Measurements from ENCODE around the gene TOB1. TPM values are rescaled to one million over a fixed set of nuclear protein-coding genes. Genes with fewer than 3 reads are reported as not detected.

The TOB1 gene
- total and polyA plus RNA-seq, 2 experiments from 2014 or later, result 29.9 to 35.4 TPM

DNA sequence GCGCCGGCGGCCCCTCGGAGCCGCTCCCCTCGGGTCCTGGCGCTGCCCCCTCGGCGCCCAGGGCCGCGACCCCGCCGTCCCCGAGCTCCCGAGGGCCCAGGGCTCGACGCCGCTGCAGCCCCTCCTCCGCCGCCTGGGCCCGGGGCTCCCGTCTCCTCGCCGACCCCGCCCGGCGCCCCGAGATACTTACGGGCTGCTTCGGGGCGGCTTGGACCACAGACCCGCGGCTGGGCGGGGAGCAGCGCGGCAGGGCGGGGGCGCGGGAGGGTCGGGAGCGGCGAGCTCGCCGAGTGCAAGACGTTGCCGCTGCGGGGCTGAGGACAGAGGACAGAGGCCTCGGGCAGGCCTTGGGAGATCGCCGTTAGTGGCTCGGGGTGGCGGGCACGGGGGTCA lies 290 bp downstream of the TOB1 start:
- Histone ChIP-seq H3K9me3 (ENCODE audit: low read depth) (no peaks in the 10 kb centered on the region), H3K36me3 (peaks cover 19% of the 10 kb centered on the region), H3K27ac (peak overlapping the region; percentile 97), H3K27me3 (no peaks in the 10 kb centered on the region), H3K4me3 (peak overlapping the region; percentile 97), H3K4me1 (ENCODE audit: low read depth) (peaks cover 27% of the 10 kb centered on the region)
- TF ChIP-seq, protein P1, sequence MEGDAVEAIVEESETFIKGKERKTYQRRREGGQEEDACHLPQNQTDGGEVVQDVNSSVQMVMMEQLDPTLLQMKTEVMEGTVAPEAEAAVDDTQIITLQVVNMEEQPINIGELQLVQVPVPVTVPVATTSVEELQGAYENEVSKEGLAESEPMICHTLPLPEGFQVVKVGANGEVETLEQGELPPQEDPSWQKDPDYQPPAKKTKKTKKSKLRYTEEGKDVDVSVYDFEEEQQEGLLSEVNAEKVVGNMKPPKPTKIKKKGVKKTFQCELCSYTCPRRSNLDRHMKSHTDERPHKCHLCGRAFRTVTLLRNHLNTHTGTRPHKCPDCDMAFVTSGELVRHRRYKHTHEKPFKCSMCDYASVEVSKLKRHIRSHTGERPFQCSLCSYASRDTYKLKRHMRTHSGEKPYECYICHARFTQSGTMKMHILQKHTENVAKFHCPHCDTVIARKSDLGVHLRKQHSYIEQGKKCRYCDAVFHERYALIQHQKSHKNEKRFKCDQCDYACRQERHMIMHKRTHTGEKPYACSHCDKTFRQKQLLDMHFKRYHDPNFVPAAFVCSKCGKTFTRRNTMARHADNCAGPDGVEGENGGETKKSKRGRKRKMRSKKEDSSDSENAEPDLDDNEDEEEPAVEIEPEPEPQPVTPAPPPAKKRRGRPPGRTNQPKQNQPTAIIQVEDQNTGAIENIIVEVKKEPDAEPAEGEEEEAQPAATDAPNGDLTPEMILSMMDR (IDR thresholded peaks at IDR 0.05; ENCODE audit: low read depth, low read length), result no peak
- DNase-seq (ENCODE audit: low read depth in 1 of 2, low spot score in 1 of 2), result no peak

DNA sequence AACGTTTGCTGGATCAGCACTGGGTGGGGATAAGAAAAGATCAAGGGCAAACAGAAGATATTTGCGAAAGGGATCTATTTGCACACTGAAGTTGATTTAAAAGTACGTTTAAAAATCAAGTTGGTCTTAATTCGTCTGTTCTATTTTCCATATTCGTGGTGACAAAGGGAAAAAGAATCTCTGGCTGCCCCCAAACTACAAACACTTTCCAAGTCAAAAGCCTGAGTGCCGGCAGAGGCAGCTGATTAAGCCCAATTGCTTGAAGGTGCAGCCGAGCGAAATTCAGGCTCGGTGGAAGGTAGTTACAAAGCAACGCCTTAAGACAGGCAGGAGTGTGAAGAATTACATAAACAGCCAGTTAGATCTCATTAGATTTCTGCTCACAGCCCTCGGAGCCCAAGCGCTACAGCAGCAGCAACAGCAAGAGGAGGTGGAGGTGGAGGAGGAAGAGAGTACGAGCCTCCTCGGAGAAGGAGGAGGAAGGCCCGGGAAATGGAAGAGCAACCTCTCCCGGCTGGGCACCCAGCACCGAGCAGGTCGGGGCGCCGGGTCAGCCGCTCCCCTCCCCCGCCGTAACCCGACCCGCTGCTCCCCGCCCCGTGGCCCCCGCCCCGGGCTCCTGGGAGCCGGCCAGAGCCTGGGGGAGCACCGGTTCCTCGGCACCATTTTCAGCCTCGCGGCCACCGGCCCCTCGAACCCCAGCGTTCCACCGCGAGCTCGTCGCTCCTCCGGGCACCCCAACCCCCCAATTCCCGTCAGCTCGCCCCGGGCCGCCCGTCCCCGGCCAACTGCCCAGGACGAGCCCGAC lies 890 bp downstream of the TOB1 start:
- Histone ChIP-seq H3K36me3 (peaks cover 19% of the 10 kb centered on the region), H3K4me1 (ENCODE audit: low read depth) (peaks cover 27% of the 10 kb centered on the region), H3K4me3 (peak overlapping the region; percentile 97), H3K27ac (peak overlapping the region; percentile 97), H3K9me3 (ENCODE audit: low read depth) (no peaks in the 10 kb centered on the region), H3K27me3 (no peaks in the 10 kb centered on the region)
- TF ChIP-seq, protein P1 (IDR thresholded peaks at IDR 0.05; ENCODE audit: low read depth, low read length), result no peak
- peak; percentile 54 to 66 for DNase-seq (ENCODE audit: low read depth in 1 of 2, low spot score in 1 of 2)

DNA sequence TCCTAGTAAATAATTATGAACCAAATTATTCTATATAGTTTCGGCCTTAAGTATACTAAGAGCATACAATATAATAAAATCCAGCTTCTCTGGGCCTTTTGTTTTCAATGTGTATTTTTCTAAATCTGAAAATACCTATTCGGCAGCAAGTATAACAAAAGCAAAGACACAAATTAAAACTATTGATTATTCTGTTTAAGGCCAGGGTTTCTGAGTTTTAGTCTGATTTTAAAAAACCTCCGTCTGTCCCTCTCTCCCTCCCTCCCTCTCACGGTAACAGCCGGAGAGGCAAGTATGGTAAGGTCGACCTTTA lies 1.5 kb downstream of the TOB1 start:
- no peak for DNase-seq (ENCODE audit: low read depth in 1 of 2, low spot score in 1 of 2)
- peak overlapping the region; percentile 97 for H3K27ac ChIP-seq

DNA sequence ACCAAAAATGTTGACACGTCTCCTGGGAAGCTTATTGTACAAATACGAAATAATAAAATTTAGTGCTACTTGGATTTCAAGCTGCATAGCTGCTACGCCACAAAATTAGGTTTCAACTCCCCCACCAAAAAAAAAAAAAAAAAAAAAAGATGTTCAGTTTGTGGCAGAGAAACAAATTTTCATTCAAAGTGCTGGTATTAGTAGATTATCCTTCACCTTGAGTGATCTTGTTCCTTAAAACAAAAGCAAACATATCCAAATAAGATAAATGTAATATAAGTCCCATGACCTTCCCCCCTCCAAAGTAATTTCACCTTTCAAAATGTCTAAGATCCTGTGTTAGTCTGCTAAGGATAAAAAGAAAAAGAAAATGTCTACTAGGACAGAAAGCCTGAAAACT lies 2.2 kb downstream of the TOB1 start:
- Histone ChIP-seq H3K4me1 (ENCODE audit: low read depth) (peaks cover 27% of the 10 kb centered on the region), H3K36me3 (peaks cover 19% of the 10 kb centered on the region), H3K4me3 (peak overlapping the region; percentile 97), H3K9me3 (ENCODE audit: low read depth) (no peaks in the 10 kb centered on the region), H3K27ac (no peak overlapping the region), H3K27me3 (no peaks in the 10 kb centered on the region)
- no peak for DNase-seq (ENCODE audit: low read depth in 1 of 2, low spot score in 1 of 2)
- TF ChIP-seq, protein P1 (IDR thresholded peaks at IDR 0.05; ENCODE audit: low read depth, low read length), result no peak

More for the DNA sequence above, 1.5 kb downstream of the TOB1 start:
- Histone ChIP-seq H3K9me3 (ENCODE audit: low read depth) (no peaks in the 10 kb centered on the region), H3K27me3 (no peaks in the 10 kb centered on the region), H3K4me1 (ENCODE audit: low read depth) (peaks cover 27% of the 10 kb centered on the region), H3K36me3 (peaks cover 19% of the 10 kb centered on the region), H3K4me3 (peak overlapping the region; percentile 97)
- TF ChIP-seq, protein P1 (IDR thresholded peaks at IDR 0.05; ENCODE audit: low read depth, low read length), result no peak

DNA sequence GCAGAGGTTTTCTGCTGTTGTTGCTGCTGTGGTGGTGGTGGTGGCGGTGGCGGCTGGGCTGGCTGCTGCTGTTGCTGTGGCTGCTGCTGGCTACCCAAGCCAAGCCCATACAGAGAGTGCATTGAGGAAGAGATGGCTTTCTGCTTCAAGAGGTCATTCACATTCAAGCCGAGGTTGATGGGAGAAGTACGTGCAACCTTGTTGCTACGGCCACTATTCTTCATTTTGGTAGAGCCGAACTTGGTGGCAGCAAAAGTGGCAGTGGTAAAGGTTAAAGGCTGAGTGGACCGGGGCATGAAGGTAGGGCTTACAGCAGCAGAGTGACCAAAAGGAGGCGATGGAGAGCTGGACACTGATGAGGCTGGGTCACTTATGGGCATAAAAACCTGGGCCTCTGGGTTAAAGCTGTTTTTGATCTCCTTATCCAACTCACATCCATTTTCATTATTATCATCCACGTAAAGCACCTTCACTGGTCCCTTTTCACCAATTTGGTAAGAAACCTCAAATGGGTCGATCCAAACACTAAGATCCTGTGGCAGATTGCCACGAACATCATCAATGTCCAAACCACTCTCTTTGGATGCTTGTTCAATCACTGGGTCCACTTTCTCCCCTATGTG lies 2.8 kb downstream of the TOB1 start:
- DNase-seq (ENCODE audit: low read depth in 1 of 2, low spot score in 1 of 2), result peak; percentile 48 to 59
- TF ChIP-seq, protein P1 (IDR thresholded peaks at IDR 0.05; ENCODE audit: low read depth, low read length), result peak; percentile 59
- Histone ChIP-seq H3K36me3 (peaks cover 19% of the 10 kb centered on the region), H3K27ac (no peak overlapping the region), H3K4me3 (peak overlapping the region; percentile 97), H3K4me1 (ENCODE audit: low read depth) (peaks cover 25% of the 10 kb centered on the region), H3K9me3 (ENCODE audit: low read depth) (no peaks in the 10 kb centered on the region), H3K27me3 (no peaks in the 10 kb centered on the region)
